Measurements from ENCODE around the gene TPM4.
"Not testable (repeated sequence)": the region's sequence is repeated elsewhere in the genome, so short reads cannot be mapped to it uniquely, and the experiment has no call there.

TPM4 gene

DNA sequence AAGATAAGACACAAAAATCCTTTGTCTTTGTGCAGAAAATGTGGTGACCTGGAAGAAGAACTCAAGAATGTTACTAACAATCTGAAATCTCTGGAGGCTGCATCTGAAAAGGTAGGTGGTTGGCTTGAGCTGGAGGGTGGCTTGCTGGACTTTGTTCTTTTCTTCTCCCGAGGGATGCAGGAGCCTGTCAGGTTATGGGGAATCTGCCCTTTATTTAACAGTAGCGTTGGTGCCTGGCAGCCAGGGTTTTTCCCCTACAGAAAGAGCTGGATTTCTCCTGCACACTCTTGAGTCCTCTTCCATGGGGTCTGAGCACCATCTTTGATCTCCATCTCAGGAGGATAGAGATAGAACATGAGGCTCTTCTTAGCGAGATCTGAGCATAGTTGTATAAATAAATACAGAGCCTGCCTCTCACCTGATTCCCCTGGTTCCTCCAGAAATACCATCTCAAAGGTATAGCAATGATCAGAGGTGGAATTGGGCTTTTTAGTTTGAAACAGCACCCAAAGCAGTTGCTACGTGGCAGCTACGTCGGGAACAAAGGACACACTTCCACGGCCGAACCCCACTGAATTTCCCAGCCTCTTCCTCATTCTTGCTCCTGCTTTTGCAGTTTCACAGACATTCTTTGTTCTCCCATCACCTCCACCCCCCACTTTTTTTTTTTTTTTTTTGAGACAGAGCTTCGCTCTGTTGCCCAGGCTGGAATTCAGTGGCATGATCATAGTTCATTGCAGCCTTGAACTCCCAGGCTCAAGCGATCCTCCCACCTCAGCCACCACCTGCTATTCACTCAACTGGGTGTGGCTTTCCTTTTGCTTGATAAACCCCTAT is 12.9 kb downstream of the TPM4 start:
- H3K4me1 ChIP-seq (ENCODE audit: control insufficient read depth, insufficient read depth, low read length), result no peaks in the 10 kb centered on the region
- H3K4me3 ChIP-seq (ENCODE audit: low read length), result no peak overlapping the region
- H3K27me3 ChIP-seq (replicated peaks; ENCODE audit: control insufficient read depth, insufficient read depth, low read length), result no peaks in the 10 kb centered on the region
- no peaks in the 10 kb centered on the region for H3K9me3 ChIP-seq (ENCODE audit: control insufficient read depth, low read length)
- H3K9ac ChIP-seq (ENCODE audit: low read length), result no peak overlapping the region
- DNase-seq (ENCODE audit: low read depth), result no peak
- peaks cover 99% of the 10 kb centered on the region for H3K36me3 ChIP-seq (ENCODE audit: control insufficient read depth, insufficient read depth, low read length, severe bottlenecking)

DNA sequence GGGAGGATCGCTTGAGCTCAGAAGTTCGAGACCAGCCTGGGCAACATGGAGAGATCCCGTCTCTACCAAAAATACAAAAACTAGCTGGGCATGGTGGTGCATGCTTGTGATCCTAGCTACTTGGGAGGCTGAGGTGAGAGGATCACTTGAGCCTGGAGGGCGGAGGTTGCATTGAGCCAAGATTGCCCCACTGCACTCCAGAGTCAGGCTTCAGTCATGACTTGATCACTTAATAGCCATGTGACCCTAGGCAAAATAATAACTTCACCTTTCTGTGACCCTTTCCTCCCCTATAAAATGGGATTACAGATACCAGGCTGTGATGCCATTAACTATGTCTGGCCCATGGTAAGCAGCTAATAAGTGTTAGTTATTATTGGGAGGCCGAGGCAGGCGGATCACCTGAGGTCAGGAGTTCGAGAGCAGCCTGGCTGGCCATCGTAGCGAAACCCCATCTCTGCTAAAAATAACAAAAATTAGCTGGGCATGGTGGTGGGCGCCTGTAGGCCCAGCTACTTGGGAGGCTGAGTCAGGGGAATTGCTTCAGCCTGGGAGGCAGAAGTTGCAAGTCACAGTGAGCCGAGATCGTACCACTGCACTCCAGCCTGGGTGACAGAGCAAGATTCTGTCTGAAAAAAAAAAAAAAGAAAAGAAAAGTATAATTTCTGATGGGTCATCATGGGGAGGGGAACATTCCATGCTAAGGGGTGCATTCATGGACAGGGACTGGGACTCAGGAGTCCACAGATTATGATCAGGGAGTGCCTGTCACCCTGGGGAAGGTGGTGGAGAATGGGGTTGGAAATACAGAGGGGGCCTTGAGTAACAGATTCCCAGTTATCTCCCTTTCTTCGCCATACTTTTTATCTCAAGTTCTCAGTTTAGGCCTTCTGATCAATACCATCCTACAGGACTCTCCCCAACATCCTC is 15.5 kb downstream of the TPM4 start:
- H3K9ac ChIP-seq (ENCODE audit: low read length), result no peak overlapping the region
- H3K9me3 ChIP-seq (ENCODE audit: control insufficient read depth, low read length), result no peaks in the 10 kb centered on the region
- H3K4me1 ChIP-seq (ENCODE audit: control insufficient read depth, insufficient read depth, low read length), result peaks cover 9% of the 10 kb centered on the region
- H3K27me3 ChIP-seq (replicated peaks; ENCODE audit: control insufficient read depth, insufficient read depth, low read length), result no peaks in the 10 kb centered on the region
- H3K4me3 ChIP-seq (ENCODE audit: low read length), result no peak overlapping the region
- peaks cover 99% of the 10 kb centered on the region for H3K36me3 ChIP-seq (ENCODE audit: control insufficient read depth, insufficient read depth, low read length, severe bottlenecking)
- no peak for DNase-seq (ENCODE audit: low read depth)

DNA sequence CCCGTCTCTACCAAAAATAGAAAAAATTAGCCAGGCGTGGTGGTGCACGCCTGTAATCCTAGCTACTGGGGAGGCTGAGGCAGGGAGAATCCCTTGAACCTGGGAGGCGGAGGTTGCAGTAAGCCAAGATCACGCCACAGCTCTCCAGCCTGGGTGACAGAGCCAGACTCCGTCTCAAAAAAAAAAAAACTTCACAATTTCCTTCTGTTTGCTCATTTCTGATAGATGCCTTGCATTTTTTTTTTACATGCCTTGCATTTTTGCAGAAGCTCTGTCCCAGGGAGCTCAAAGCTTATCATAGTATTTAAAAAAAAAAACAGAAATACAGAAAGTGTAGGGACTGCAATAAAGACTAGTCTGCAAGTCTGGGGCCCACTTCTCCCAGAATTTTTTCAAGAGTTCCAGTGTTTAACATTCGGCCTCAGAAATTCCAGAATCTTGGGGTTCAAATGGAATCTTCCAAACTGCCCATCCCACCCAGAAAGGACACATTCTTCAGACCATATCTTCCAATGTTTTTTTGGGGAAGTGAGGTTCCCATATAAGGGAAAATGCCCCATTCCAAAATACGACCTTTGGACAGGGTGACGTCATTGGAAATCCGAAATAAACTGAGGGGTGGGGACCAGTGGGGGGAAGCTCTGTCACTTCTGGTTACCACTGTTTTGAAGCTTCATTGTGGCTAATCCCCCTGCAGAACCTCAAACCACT is 18.2 kb downstream of the TPM4 start:
- DNase-seq (ENCODE audit: low read depth), result peak; percentile 44
- peaks cover 93% of the 10 kb centered on the region for H3K36me3 ChIP-seq (ENCODE audit: control insufficient read depth, insufficient read depth, low read length, severe bottlenecking)
- H3K4me3 ChIP-seq (ENCODE audit: low read length), result no peak overlapping the region

DNA sequence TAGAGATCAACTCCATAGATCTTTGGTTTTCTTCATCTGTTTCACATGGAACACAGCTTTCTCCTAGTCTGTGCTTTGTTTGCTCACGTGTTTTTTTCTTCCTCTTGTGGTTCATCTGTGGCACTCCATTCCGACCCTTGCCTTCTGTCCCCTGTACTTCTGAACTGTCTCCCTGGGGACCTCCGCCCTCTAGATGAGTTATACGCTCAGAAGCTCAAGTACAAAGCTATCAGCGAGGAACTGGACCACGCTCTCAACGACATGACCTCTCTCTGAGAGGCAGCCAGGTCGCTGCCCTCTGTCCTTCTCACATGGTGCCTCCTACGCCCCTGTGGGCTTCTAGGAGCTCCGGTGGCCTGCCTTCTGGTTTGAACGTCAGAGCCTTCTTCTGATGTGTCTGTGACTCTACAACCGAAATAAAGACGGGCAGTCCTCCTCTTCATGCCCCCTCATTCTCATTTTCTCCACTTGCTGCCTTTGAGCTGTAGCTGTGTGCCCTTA is 18.8 kb downstream of the TPM4 start:
- no peaks in the 10 kb centered on the region for H3K9me3 ChIP-seq (ENCODE audit: control insufficient read depth, low read length)
- no peak overlapping the region for H3K4me3 ChIP-seq (ENCODE audit: low read length)
- no peaks in the 10 kb centered on the region for H3K27me3 ChIP-seq (replicated peaks; ENCODE audit: control insufficient read depth, insufficient read depth, low read length)
- peak overlapping the region; percentile 51 for H3K9ac ChIP-seq (ENCODE audit: low read length)
- no peak for DNase-seq (ENCODE audit: low read depth)
- H3K4me1 ChIP-seq (ENCODE audit: control insufficient read depth, insufficient read depth, low read length), result peaks cover 13% of the 10 kb centered on the region
- H3K36me3 ChIP-seq (ENCODE audit: control insufficient read depth, insufficient read depth, low read length, severe bottlenecking), result peaks cover 93% of the 10 kb centered on the region

More for the DNA sequence above, 18.2 kb downstream of the TPM4 start:
- peaks cover 13% of the 10 kb centered on the region for H3K4me1 ChIP-seq (ENCODE audit: control insufficient read depth, insufficient read depth, low read length)
- H3K9me3 ChIP-seq (ENCODE audit: control insufficient read depth, low read length), result no peaks in the 10 kb centered on the region
- H3K27me3 ChIP-seq (replicated peaks; ENCODE audit: control insufficient read depth, insufficient read depth, low read length), result no peaks in the 10 kb centered on the region
- H3K9ac ChIP-seq (ENCODE audit: low read length), result peak overlapping the region; percentile 51

DNA sequence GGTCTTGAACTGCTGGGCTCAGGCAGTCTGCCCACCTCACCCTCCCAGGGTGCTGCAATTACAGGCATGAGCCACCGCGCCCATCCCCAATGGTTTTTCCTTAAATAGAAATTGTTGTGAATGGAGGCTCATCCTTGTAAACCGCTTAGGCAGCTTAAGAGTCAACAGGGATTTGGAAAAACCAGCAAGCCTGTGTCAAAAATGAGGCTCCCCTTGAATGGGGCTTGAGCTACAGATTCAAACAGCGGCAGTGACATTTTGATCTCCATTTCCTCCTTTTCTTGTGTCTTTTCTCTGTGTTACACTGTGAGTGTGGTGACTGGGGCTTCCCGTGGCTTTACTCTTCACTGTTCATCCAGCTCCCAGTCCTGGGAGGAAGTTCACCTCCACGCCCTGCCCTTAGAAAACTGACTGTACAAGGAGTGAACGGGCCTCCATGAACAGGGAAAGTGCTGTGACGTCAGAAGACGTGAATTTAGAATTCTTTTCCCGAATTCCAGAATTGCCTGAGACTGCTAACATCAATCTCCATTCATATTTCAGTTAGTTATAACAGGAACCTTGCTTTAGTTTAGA is 20.1 kb downstream of the TPM4 start:
- no peak overlapping the region for H3K9ac ChIP-seq (ENCODE audit: low read length)
- H3K9me3 ChIP-seq (ENCODE audit: control insufficient read depth, low read length), result no peaks in the 10 kb centered on the region
- peaks cover 13% of the 10 kb centered on the region for H3K4me1 ChIP-seq (ENCODE audit: control insufficient read depth, insufficient read depth, low read length)
- H3K27me3 ChIP-seq (replicated peaks; ENCODE audit: control insufficient read depth, insufficient read depth, low read length), result no peaks in the 10 kb centered on the region
- H3K4me3 ChIP-seq (ENCODE audit: low read length), result no peak overlapping the region
- no peak for DNase-seq (ENCODE audit: low read depth)
- peaks cover 93% of the 10 kb centered on the region for H3K36me3 ChIP-seq (ENCODE audit: control insufficient read depth, insufficient read depth, low read length, severe bottlenecking)

DNA sequence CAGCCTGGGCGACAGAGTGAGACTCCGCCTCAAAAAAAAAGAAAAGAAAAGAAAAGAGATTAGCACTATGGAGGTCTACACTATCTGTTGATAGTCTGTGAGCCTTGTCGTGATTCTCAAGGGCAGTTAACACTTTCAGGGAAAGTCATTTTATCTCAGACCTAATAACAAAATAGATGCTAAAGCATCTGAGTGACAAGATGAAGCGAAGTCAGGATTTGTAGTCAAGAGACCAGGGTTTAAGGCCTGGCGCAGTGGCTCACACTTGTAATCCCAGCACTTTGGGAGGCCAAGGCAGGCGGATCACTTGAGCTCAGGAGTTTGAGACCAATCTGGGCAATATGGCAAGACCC is 22.1 kb downstream of the TPM4 start:
- no peaks in the 10 kb centered on the region for H3K9me3 ChIP-seq (ENCODE audit: control insufficient read depth, low read length)
- no peak overlapping the region for H3K4me3 ChIP-seq (ENCODE audit: low read length)
- no peak for DNase-seq (ENCODE audit: low read depth)
- H3K27me3 ChIP-seq (replicated peaks; ENCODE audit: control insufficient read depth, insufficient read depth, low read length), result no peaks in the 10 kb centered on the region
- peaks cover 13% of the 10 kb centered on the region for H3K4me1 ChIP-seq (ENCODE audit: control insufficient read depth, insufficient read depth, low read length)
- H3K36me3 ChIP-seq (ENCODE audit: control insufficient read depth, insufficient read depth, low read length, severe bottlenecking), result peaks cover 93% of the 10 kb centered on the region
- H3K9ac ChIP-seq (ENCODE audit: low read length), result no peak overlapping the region

DNA sequence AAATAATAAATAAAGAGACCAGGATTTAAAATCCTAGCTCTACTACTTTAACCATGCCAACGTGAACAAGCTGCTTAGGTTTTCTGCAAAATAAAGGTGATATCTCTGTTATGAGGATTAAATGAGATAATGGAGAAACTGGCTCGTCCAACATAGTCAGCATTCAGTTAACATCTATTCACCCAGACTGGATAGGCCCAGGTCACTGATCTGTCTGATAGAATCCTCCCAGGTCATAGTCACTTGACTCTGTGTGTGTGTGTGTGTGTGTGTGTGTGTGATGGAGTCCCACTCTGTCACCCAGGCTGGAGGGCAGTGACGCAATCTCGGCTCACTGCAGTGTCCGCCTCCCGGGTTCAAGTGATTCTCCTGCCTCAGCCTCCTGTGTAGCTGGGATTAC is 22.5 kb downstream of the TPM4 start:
- Histone ChIP-seq H3K9me3 (ENCODE audit: control insufficient read depth, low read length) (no peaks in the 10 kb centered on the region), H3K36me3 (ENCODE audit: control insufficient read depth, insufficient read depth, low read length, severe bottlenecking) (peaks cover 93% of the 10 kb centered on the region), H3K27me3 (replicated peaks; ENCODE audit: control insufficient read depth, insufficient read depth, low read length) (no peaks in the 10 kb centered on the region), H3K4me3 (ENCODE audit: low read length) (no peak overlapping the region), H3K9ac (ENCODE audit: low read length) (no peak overlapping the region), H3K4me1 (ENCODE audit: control insufficient read depth, insufficient read depth, low read length) (peaks cover 13% of the 10 kb centered on the region)
- no peak for DNase-seq (ENCODE audit: low read depth)

DNA sequence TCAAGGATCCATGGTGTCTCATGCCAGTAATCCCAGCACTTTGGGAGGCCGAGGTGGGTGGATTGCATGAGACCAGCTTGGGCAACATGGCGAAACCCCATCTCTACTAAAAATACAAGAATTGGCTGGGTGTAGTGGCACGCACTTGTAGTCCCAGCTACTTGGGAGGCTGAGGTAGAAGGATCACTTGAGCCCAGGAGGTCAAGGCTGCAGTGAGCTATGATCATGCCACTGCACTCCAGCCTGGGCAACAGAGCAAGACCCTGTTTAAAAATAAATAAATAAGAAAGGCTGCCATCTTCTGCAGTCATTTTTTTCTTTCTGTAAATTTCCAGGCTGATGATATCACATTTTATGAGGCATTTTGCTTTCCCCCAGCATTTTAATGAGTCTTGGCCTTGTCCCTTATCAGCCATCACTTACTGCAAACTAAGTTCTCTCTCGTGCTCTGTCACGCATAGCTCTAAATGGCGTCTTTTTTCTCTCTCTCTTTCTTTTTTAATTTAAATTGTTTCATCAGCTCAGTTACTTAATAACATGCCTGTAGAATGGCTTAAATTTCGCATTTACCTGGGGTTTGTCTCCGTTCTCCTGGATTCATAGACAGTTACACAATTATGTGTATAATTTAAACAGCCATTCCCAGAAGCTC is 23.1 kb downstream of the TPM4 start:
- not testable (repeated sequence) for H3K9me3 ChIP-seq (ENCODE audit: control insufficient read depth, low read length); DNase-seq (ENCODE audit: low read depth); H3K9ac ChIP-seq (ENCODE audit: low read length); H3K4me3 ChIP-seq (ENCODE audit: low read length); H3K27me3 ChIP-seq (replicated peaks; ENCODE audit: control insufficient read depth, insufficient read depth, low read length)
- peaks cover 88% of the 10 kb centered on the region for H3K36me3 ChIP-seq (ENCODE audit: control insufficient read depth, insufficient read depth, low read length, severe bottlenecking)
- H3K4me1 ChIP-seq (ENCODE audit: control insufficient read depth, insufficient read depth, low read length), result peaks cover 12% of the 10 kb centered on the region

DNA sequence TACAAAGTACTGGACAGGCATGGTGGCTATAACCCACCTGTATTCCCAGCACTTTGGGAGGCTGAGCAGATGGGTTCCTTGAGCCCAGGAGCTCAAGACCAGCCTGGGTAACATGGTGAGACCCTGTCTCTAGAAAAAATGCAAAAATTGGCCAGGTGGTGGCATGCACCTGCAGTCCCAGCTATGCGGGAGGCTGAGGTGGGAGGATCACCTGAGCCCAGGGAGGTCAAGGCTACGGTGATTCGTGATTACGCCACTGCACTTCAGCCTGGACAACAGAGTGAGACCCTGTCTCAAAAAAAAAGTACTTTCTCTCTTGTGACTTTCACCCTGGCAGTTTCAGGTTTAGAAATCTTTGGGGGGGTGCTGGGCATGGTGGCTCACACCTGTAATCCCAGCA is 24.2 kb downstream of the TPM4 start:
- DNase-seq (ENCODE audit: low read depth), result no peak
- Histone ChIP-seq H3K9ac (ENCODE audit: low read length) (no peak overlapping the region), H3K4me1 (ENCODE audit: control insufficient read depth, insufficient read depth, low read length) (peaks cover 4% of the 10 kb centered on the region), H3K9me3 (ENCODE audit: control insufficient read depth, low read length) (no peaks in the 10 kb centered on the region), H3K4me3 (ENCODE audit: low read length) (no peak overlapping the region), H3K36me3 (ENCODE audit: control insufficient read depth, insufficient read depth, low read length, severe bottlenecking) (peaks cover 77% of the 10 kb centered on the region), H3K27me3 (replicated peaks; ENCODE audit: control insufficient read depth, insufficient read depth, low read length) (no peaks in the 10 kb centered on the region)

DNA sequence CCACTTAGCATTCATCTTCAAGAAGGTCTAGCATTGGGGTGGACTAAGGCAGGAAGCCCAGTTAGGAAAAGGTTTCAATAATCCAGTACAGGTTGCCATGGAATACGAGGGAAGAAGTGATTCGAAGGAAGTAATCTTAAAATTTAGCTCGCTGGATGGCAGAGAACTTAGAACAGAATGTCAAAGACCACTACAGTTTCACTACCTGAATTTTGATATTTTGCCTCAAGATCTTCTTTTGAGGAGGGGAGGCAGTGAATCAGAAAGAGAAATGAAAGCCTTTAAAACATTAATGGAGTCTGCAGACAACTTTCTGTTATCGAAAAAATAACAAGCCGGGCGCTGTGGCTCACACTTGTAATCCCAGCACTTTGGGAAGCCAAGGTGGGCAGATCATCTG is 28.4 kb downstream of the TPM4 start:
- H3K27me3 ChIP-seq (replicated peaks; ENCODE audit: control insufficient read depth, insufficient read depth, low read length), result no peaks in the 10 kb centered on the region
- DNase-seq (ENCODE audit: low read depth), result no peak
- H3K9ac ChIP-seq (ENCODE audit: low read length), result no peak overlapping the region
- no peak overlapping the region for H3K4me3 ChIP-seq (ENCODE audit: low read length)
- no peaks in the 10 kb centered on the region for H3K9me3 ChIP-seq (ENCODE audit: control insufficient read depth, low read length)
- peaks cover 41% of the 10 kb centered on the region for H3K36me3 ChIP-seq (ENCODE audit: control insufficient read depth, insufficient read depth, low read length, severe bottlenecking)
- peaks cover 5% of the 10 kb centered on the region for H3K4me1 ChIP-seq (ENCODE audit: control insufficient read depth, insufficient read depth, low read length)

Measured in adipocyte (in vitro differentiated cells).